H4 (cell line): Measurements from ENCODE around the gene VSIG2. TPM values are rescaled to one million over a fixed set of nuclear protein-coding genes. Genes with fewer than 3 reads are reported as not detected.
"Not testable (repeated sequence)": the region's sequence is repeated elsewhere in the genome, so short reads cannot be mapped to it uniquely, and the experiment has no call there.

Experiments
- DNase-seq: peaks from one replicate; pipeline ENCODE4 v3.0.0-alpha.2; 2015; ENCODE audit warnings: low spot score
- total RNA-seq: library from RNA; depleted of rRNA; stranded (reverse); fragments of >200 nt; shearing (Covaris generic); gene quantifications from 2 replicates; pipeline ENCODE4 v1.2.3, GENCODE V29; 2014; rRNA removed

VSIG2 gene, protein sequence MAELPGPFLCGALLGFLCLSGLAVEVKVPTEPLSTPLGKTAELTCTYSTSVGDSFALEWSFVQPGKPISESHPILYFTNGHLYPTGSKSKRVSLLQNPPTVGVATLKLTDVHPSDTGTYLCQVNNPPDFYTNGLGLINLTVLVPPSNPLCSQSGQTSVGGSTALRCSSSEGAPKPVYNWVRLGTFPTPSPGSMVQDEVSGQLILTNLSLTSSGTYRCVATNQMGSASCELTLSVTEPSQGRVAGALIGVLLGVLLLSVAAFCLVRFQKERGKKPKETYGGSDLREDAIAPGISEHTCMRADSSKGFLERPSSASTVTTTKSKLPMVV
- total RNA-seq = not detected in 2 replicates

DNA sequence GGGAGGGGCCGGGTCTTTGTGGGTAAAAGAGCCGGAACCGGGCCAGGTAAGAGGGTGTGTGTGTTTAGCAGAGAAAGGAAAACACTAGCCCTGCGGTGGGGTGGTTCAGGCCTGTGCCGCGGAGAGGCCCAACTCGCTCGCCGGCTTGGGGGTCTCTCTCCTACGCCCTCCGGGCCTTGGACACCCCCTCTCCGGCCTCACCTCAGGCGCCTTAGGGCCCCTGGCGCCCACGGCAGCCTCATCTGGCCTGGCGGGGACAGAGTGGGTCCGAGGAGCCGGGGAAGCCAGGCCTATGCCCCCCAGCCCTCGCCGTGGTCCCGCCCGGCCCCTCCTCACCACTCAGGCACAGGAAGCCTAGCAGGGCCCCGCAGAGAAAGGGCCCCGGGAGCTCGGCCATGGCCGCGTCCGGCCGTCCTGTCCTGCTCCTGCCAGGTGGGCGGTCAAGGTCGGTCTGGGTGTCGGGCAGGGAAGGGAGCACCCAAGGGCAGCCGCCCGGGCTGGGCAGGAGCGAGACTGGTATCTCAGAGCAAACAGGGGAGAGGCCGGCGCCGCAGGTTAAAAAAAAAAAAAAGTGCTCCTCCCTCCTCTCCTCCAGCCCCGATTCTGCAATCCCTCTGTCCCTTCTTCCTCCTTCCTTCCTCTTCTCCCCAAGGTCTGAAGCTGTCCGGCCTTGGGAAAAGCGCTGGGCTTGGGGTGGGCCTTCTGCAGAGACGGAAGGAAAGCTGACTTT, at the start of gene VSIG2:
Gene VSIG2 (minus strand): TSS at position 515 of the 730 bp plus-strand sequence. CDS start 118 bp downstream, at position 397.
- no peak for DNase-seq

DNA sequence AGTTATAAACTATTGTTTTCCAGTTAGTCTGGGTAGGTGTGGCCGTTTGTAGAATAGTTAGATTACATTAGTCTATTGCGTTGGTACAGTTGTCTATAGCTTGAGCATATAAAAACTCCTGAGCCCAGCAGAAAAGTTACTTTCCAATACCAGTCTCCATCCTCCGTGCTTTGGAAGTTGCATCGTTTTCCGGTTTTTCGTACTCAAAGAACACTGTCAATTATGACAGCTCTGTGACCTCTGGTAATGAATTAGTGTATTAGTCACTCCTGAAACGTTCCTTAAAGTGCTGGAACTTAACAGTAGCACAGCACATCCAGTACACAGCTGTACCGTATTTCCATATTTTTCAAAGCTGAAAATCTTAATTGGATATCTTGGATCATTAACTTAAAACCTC, 49.0 kb upstream of the VSIG2 start:
- DNase-seq = peak; percentile 22

DNA sequence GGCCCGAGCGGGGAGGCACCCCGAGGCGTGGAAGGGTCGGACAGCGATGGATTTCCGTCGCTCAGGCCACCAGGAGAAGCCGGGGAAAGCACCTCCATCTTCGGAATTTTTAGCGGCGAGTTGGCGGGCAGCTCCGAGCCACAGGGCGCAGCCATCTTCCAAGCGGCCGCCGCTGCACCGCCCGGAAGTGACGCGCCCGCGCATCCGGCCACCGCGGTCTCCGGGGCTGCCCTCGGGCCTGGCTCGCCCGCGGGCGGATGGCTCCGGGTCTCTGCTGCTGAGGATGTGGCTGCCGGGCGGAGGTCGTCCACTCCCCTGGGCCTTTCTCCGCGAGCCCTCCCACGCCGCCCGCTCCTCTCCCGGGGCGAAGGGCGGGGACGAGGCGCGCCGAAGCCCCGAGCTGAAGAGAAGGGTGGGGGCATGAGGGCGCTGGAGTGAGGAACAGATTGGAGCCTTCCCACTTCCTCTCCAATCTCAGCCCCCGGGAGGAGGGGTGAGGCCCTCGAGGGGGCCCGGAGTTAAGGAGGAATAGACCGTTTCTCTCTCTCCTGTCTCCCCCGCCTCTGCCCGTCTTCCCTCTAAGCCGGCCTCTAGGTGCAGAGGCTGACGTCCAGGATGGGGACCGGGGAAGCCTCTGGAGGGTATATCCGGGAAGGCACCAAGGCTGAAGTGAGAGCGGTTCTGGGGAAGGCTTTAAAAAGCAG, 48.3 kb upstream of the VSIG2 start, which contains the start of gene MSANTD2:
Gene MSANTD2 (minus strand): TSS at position 181 of the 704 bp plus-strand sequence. CDS start 26 bp downstream, at position 155.
- DNase-seq = peak; percentile 74

DNA sequence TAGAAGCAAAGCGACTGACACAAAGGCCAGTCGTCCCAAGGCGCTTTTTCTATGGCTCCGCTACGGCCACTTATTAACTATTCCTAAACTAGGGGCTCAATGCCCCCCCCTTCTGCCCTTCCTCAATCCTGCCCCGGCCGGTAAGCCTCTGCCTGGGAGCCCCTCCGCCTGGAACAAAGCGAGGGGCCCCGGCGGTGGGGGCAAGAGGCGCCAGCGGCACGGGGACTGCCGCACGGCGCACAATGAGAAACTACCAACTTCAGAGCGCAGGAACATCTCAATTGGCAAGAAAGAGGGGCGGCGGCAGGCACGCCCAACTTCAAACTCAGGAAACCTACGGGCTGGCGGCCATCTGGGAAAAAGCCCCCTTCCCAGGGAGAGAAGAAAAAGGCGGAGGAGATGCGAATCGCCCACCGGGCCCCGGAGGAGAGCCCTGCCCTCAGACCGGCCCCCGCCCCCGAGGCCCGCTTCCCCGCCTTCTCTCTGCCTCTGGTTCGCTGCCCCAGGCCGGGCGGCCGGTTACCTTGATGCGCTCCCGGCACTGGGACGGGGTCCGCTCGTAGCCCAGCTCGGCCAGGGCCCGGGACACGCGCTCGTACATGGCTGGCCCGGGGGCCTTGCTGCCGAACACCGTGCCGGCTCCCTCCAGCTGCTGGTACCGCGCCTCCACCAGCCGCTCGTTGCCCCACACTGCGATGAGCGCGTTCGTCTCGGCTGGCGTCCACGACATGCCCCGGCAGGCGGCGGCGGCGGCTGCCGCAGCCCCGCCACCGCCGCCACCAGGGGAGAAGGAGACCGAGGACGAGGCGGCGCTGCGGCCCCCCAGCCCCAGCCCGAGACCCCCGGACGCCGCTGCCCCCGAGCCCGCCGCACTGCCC, 47.5 kb upstream of the VSIG2 start:
- DNase-seq = no peak

DNA sequence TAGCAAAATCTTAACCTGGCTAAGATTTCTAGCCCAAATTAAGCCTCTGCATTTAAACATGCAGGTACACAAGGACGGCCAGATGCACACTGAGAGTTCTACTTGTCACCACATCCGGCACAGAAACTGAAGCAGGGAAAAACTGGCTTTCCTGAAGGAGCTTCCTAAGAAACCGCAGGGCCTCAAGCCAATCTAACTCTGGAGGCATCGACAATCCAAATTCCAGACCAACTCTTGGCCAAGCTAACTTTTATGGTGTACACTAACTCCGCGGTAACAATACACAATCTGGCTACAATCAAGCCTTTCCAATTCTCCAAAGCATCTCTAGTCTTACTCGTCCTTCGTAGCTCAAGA, 46.9 kb upstream of the VSIG2 start:
- DNase-seq = peak; percentile 88

DNA sequence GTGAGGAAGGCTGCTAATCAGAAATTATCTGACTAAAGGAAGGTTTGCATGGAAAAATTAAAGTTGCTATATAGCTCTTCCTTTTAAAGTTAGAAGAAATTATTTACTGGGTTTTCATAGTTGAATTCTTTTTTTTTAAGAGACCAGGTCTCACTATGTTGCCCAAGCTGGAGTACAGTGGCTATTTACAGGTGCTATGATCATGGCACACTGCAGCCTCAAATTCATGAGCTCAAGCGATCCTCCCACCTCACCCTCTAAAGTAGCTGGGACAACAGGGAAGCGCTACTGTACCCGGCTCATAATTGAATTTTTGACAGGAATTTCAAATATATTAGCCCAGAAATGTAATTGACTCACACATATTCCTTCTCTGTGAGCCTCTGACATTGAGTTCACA, 44.3 kb upstream of the VSIG2 start:
- DNase-seq = no peak

DNA sequence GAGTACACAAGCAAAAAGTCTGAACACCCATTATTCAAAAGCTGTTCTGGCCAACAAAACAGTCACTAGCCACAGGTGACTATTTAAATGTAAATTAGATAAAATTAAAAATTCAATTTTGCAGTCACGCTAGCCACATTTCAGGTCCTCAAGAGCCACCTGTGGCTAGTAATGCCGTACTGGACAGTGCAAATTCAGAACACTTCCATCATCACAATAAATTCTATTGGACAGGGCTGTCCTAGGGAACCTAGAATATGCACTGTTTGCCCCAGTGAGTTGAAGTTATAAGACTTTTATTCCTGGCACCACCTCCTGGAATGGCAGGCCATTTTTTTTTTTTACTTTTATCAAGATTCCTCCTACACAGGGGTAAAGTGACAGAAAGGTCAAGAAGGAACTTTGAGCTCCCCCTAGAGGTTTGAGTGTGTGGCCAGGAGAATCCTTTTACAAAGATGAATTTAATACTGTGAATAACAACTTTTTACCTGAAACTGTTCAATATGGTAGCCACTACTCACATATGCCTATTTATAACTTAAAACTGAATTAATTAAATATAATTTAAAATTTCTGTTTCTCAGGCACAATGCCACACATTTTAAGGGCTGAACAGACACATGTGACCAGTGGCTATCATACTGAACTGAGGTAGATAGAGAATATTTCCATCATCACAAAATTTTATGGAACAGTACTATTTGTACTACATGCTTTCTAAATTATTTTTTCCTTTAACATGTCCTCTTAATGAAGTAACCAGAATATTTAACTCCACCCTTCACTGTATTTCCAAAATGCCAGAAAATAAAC, 41.6 kb upstream of the VSIG2 start:
- peak; percentile 53 for DNase-seq

DNA sequence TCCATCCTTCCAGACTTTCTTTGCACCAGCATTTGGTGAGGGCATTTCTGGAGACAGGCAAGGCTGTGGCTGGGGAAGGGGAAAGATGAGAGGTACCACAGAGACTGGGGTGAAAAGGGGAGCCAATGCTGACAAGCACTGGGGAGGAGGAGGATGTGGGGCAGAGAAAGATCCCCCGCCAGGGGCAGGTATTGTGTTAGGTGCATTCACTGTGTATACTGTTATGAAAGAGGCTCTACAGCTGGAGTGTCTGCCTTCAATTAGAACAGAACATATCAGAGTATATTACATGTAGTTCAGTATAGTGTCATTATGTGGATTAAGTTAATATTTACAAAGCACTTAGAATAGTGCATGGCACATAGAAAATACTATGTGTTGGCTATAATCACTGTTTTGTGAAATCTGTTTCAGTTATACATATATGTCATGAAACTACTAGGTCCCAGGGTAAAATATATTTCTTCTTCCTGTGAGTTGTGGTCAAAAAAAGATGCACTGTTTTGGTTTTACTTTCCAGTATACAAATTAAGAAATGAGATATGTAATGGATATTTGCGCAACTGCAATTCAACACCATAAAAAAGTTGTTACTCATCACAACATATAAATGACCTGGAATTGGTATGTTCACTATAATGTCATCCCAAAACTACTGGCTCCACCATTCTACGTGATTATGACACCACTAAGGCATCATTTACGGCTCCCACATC, 39.7 kb upstream of the VSIG2 start:
- no peak for DNase-seq

DNA sequence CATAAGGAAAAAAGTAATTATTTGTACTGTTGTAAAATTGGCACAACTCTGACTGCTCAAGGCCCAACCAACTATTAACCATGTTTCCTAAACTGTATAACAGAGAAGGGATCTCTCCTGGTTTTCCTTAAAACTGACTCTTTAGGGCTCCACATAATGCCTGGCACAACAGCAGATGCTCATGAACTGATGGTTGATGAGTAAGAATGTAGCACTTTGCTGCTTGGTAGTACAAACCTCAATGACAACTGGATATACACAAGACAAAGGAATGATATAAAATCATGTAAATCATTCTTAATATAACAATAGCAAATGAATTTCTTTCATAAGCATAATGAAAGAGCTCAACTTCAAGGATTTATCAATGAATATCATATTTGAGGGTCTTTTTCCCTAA, 36.5 kb upstream of the VSIG2 start:
- no peak for DNase-seq

DNA sequence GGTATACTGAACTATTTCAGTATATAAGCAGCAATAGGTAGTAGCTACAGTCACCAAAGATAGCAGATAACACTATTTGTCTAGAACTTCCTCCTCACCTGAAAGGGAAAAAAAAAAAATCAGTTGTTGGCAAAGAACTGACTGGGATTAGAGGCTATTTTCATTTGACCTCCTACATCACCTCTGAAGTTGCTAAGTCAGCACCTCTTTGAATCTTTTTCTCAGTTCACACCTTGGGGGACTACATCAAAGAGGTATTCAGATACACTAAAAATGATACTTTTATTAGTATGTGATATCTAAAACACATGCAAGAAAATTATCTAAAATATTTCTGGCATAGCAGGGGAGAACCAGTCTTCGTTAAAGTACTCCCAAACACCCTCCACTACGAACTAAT, 32.0 kb upstream of the VSIG2 start:
- DNase-seq = no peak

DNA sequence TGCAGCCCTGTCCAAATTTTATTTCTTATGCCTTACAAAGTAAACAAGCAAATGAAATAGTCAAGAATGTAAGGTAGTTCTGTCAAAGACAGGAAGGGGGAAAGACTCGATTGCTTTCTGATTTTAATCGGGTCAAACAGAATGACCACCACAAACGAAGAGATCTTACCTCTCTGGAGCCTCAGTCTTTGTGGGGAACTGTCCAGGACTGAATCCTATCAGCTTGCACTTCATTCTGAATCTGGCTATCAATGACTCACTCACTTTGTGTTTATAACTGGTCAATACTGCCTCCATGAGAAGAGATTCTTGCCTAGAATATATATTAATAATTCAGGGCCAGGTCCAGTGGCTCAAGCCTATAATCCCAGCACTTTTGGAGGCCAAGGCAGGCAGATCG, 30.9 kb upstream of the VSIG2 start:
- DNase-seq = no peak

DNA sequence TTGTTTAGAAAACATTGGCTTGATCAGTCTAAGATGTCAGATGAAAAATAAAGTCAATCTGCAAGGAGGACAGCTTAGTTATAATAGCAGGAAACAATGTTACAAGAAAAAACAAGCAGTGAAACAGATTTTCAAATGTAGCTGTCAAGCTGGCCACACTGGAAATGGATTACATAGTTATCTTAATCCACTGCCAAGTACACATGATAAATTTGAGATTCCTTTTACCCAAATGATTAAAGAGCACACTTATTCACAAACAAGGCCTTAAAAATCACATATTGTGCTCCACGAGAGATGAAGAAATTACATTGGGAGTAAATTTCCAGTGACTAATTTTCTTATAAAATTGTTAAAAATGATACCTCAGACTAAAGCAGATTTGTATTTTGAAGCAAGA, 27.5 kb upstream of the VSIG2 start:
- no peak for DNase-seq

DNA sequence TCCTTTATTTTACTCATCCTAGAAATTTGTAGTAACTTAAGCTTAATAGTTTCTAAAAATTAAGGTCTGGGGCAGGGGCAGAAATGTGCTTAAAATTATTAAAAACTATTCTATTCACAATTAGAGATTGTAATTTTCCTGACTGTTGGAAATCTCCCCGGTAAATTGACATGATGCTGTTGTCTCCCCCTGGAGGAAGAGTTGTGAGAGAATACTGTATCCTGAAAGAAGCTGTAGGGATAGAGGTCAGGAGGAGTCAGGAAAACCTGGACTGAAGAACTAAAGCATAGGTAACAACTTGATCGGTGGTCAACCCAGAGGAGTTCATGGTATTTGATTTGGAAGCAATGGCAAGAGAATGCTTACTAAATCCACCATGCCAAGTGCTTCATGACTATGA, 26.2 kb upstream of the VSIG2 start:
- no peak for DNase-seq

DNA sequence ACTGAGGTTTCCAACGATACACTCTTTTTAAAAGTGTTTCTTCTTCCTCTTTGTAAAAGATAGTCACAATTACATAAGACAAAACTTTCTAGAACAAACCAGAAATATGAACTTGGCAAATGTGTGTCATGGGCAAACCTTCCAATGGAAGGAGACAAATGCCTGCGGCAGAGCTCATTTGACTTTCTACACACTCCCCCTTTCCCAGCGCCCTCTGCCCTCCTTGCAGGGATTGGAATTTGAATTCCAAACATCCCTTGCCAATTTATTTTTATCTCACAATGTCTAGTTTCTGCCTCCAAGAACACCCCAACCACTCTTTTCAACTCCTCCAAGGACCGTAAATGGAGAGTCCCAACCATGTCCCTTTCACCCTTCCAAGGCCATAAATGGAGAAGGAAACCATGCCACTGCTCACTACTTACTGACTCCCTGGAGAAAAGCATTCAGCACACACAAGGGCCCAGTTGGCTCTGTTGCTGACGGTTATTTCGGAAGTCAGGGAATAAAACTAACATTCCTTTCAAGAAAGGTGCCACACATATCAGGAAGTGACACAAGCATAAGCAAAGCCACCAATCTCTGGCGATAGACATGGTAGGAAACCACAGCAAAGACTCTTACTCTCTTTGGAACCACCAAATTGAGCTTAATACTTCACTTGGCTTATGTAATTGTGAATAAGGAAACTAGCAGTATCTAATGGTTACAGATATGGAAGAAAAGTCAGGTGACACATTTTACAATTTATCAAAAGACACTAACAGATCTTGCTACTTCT, 25.0 kb upstream of the VSIG2 start:
- DNase-seq = no peak

DNA sequence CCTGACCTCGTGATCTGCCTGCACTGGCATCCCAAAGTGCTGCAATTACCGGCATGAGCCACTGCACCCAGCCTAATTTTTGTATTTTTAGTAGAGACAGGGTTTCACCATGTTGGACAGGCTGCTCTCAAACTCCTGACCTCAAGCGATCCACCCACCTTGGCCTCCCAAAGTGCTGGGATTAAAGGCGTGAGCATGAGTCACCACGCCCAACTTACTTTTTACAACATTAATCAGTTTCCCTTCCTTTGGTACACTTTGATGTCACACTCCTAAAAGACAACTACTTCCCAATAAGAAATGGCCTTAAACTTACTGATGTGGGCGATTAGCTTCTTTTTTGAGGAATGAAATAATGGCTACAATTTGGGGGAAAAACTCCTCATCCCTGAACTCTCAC, 18.9 kb upstream of the VSIG2 start:
- DNase-seq = not testable (repeated sequence)

DNA sequence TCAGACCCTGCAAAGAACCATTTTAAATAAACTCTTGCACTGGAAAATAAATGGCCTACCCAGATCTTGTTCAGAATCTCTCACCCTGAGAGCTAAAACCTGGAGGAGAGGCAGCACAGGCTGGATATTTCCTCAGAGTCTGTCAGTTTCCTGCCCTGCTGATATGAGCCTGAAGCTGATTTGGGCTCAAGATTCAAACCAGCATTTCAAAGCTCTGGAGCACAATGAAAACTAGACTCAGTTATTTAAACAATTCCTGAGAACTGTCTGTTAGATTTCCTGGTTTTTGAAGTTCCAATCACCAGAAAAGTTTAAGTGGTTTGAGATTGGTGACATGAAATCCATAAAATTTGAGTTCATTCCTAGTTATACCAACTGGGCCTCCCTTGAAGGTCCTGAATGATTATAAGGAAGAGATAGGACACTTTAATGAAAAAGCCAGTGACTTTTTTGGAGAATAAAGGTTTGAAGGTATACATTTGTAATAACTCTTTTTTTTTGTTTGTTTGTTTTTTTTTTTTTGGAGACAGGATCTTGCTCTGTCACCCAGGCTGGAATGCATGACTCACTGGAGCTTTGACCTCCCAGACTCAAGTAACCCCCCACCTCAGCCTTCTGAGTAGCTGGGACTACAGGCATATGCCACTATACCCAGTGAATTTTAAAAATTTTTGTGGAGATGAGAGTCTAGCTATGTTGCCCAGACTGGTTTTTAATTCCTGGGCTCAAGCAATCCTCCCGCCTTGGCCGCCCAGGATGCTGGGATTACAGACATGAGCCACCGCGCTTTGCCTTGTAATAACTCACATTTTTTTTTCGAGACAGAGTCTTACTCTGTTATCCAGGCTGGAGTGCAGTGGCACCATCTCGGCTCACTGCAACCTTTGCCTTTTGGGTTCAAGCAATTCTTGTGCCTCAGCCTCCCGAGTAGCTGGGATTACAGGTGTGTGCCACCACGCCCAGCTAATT, 18.0 kb upstream of the VSIG2 start:
- peak; percentile 78 for DNase-seq

DNA sequence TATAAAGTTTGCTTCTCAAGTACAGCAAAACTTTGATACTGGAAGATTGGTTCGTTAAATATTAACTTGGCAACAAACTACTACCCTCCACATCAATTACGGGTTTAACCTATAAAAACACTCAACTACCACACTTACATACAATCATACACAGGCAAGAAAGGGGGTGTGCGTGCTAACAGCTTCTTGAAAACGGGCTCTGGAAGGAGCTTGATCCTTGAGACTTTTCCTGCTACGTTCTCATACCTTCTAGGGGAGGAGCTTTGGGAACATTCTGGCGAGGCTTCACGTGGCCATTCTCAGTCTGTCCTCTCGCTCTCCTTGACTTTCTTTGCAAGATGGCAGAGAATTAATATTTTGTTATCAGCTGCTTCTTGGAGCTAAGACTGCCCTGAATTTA, 16.9 kb upstream of the VSIG2 start:
- DNase-seq = no peak

DNA sequence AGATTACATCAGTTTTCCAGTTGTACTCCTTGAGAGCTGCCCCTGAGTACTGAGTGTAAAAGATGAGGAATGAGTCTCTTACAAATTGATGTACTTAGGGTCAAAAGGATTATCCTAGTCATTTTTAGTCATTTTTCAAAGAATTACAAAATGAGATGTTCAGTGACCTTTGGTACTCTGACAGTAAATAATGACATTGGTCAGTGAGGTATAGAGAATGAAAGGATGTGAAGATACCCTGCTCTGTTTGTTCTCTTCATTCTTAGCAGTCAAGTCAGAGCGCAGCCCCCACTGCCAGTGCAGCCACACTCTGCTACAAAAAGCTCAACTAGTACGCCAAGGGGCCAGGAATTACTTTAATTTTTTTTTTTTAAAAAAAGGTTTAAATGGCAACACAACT, 14.1 kb upstream of the VSIG2 start:
- no peak for DNase-seq
